GM21390 (cell line): ENCODE results near the gene CKAP5.
"Not testable (repeated sequence)": the region's sequence is repeated elsewhere in the genome, so short reads cannot be mapped to it uniquely, and the experiment has no call there.

Source experiments
- ATAC-seq: cut with Tn5 transposase; IDR thresholded peaks from one replicate; pipeline ENCODE4 v1.9.1; 2021; ENCODE audit not compliant: unreplicated experiment

CKAP5 gene

GRCh38 chr11:46855863-46856262, 9.8 kb upstream of the CKAP5 start:
- ATAC-seq: no peak

GRCh38 chr11:46855167-46855566, 9.1 kb upstream of the CKAP5 start:
- no peak for ATAC-seq

GRCh38 chr11:46850829-46851380, 4.8 kb upstream of the CKAP5 start:
- ATAC-seq: no peak

- ATAC-seq: no peak
Observed at GRCh38 chr11:46849631-46850030, 3.6 kb upstream of the CKAP5 start.

GRCh38 chr11:46846510-46846830, 390 bp upstream of the CKAP5 start:
- no peak for ATAC-seq

- no peak for ATAC-seq
Observed at GRCh38 chr11:46845440-46845739, 690 bp downstream of the CKAP5 start.

- ATAC-seq: no peak
Observed at GRCh38 chr11:46840116-46840515, 6.0 kb downstream of the CKAP5 start.

- ATAC-seq: no peak
Observed at GRCh38 chr11:46838501-46838900, 7.6 kb downstream of the CKAP5 start.

GRCh38 chr11:46837860-46838259, 8.2 kb downstream of the CKAP5 start:
- no peak for ATAC-seq

GRCh38 chr11:46836870-46837269, 9.2 kb downstream of the CKAP5 start:
- no peak for ATAC-seq

GRCh38 chr11:46836431-46836830, 9.6 kb downstream of the CKAP5 start:
- no peak for ATAC-seq

- ATAC-seq: no peak
Observed at GRCh38 chr11:46835897-46836296, 10.2 kb downstream of the CKAP5 start.

GRCh38 chr11:46834821-46835220, 11.3 kb downstream of the CKAP5 start:
- ATAC-seq: no peak

- ATAC-seq: no peak
Observed at GRCh38 chr11:46832511-46833214, 13.4 kb downstream of the CKAP5 start.

GRCh38 chr11:46827995-46828394, 18.1 kb downstream of the CKAP5 start:
- ATAC-seq: no peak

GRCh38 chr11:46826310-46827044, 19.6 kb downstream of the CKAP5 start:
- peak; percentile 99 for ATAC-seq

- ATAC-seq: no peak
Observed at GRCh38 chr11:46808799-46809431, 37.2 kb downstream of the CKAP5 start.

- no peak for ATAC-seq
Observed at GRCh38 chr11:46801694-46802470, 44.2 kb downstream of the CKAP5 start.

- no peak for ATAC-seq
Observed at GRCh38 chr11:46800177-46800576, 45.9 kb downstream of the CKAP5 start.

- ATAC-seq: not testable (repeated sequence)
Observed at GRCh38 chr11:46799725-46800124, 46.4 kb downstream of the CKAP5 start.

- no peak for ATAC-seq
Observed at GRCh38 chr11:46778416-46778815, 67.7 kb downstream of the CKAP5 start.
